DMS79 treated with DMSO at 0.1 percent for 48 hours (cell line): ENCODE results near the gene CASS4.

Experiments
- DNase-seq: peaks from one replicate; lab custom pipeline; 2025; lab: John Stamatoyannopoulos, UW

The CASS4 gene

GRCh38 chr20:56424931-56425330 lies 12.9 kb downstream of the CASS4 start:
- no peak for DNase-seq

DNA sequence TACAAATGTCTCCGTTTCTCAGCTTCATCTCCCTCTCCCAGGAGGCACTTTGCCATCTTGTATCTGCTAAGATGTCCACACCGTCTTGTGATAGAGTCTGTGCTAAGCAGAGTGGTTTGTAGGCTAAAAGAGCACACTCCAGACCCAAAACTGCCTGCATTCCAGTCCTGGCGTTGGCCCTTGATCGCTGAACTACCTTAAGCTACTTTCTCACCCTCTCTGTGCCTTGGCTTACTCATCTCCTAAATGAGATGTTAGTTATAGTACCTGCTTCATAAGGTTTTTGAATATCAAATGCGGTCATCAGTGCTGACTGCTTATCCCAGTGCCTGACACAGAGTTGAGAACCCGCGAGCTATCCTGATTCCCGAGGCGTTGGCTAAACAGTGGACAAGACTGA lies 14.0 kb downstream of the CASS4 start:
- no peak for DNase-seq

DNA sequence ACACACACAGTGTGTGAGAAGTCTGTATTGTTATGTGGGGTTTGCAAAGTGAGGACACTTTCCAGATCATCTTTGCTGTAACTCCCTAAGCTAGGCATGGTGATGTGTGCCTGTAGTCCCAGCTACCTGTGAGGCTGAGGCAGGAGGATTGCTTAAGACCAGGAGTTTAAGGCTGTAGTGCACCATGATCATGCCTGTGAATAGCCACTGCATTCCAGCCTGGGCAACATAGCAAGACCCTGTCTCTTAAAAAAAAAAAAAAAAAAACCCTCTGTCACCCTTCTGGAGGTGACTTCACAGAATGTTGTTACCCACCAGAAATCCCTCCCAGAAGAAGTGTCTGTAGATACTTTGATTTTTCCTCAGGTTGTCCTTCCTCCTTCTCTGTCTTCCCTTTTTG lies 14.9 kb downstream of the CASS4 start:
- DNase-seq: no peak

DNA sequence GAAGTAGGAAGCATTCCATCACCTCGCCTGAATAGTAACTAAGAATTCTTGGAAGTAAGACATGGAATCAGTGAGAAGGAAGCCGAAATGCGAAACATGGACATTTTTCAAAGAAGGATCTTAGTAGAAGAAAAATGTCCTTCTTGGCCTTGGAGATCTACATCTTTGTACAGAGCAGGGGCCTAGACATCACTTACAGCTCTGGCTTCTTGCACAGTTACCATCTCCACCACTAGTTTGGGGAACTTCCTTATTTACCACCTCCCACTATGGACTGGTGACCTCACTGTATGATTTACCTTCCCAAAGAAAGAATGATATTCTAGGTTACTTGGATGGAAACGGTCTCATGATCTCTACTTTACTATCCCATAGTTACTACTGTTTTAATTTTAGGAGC lies 15.7 kb downstream of the CASS4 start:
- DNase-seq: no peak

DNA sequence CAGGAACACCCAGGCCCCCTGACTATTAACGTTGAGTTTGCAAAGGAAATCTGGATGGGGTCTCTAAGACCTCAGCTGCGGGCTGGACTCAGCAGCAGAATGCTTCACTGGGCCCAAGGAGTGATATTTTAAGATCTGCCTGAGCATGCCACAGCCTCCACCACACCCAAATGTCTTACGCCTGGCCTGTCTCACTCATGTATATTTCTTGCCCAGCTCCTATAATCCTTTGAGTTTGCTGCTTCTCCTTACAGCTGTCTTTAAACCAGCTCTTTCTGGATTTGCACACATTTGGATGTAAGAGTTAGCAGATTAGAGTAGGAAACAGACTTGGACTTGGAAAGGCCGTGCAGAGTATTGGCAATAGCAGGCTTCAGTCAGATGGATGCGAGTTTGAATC lies 16.4 kb downstream of the CASS4 start:
- DNase-seq: no peak

DNA sequence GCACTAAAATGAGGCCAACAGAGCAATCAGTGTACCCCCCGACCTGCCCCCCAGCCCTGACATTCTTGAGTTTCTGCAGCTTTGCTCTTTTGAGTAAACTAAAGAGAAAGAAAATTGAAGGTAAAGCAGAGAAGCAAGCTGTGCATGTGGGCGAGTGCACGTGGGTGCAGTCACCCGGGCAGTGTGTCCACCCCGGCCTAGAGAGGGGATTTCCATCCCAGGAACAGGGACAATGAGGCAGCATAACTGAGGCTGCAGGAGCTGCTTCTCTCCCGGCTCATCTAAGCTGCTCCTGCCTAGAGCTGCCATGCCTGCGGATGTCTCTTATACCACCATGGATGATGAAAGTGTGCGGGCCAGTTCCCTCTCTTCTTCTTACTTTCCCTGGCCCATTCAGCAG lies 16.8 kb downstream of the CASS4 start:
- DNase-seq: no peak

DNA sequence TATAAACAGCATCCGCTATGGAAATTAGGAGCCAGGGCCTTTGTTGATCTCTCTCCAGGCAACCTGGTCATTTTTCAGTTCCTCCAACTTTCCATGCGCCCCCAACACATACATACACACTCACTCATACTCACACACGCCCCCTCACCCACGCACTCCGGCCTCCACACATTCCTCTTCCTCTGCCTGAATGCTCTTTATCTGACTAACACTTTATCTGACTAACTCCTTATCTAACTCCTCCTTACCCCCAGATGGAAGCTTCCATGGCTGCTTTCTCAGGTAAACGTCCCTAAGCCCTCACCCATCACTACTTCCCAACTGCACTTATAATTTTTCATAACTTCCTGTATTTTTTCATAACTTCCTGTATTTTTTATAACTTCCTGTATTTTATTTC lies 17.4 kb downstream of the CASS4 start:
- no peak for DNase-seq

GRCh38 chr20:56429941-56430340 lies 17.9 kb downstream of the CASS4 start:
- DNase-seq: no peak

DNA sequence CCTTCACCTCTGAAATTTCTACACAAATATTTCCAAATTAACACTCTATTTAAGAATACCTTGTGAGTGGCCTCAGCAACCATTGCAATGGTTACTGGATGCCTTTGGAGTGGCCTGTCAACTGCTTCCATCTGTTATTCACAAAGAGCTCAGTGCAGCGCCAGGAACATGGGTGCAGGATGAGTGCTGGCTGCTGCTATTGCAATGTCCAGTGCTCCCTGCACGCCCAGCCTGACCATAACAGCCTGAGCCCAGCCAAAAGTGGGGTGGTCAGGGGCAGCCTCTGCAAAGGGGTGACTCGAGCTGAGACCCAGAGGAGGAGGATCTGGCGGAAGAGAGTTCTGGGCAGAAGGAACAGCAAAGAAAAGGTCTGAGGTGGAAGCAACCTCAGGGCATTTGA lies 18.4 kb downstream of the CASS4 start:
- DNase-seq: no peak

DNA sequence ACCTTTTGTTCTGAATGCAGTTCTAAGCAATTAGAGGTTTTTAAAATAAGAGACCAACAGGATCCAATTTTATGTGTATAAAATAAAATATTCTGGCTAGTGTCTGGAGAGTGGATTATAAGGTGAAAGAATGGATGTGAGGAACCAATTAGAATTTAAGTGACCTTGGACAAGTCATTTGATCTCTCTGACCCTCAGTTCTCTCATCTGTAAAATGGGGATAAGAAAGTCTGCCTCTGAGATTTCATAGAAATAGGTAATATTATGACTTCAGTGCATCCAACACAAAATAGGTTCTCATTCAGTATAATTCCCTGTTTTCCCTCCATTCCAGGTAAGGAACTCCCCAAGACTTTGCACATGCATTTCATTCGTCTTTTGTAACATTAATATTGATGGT lies 18.9 kb downstream of the CASS4 start:
- DNase-seq: no peak

DNA sequence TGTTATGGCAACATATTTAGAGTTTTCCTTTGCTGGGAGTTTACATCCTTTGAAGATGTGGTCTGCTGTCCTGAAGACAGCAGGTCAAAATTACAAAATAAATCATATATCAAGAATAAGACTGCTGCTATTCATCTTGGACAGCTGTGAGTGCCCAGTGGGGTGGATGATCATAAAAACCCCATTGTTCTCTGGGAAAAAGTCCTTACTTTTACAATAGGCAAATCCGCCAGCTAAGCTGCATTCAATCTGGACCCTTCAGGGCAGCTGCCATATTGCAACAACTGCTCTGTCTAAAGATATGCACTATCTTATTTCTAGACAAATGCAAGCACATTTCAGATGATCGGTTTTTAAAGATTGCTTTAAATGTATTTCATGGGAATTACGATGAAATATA lies 19.4 kb downstream of the CASS4 start:
- no peak for DNase-seq

DNA sequence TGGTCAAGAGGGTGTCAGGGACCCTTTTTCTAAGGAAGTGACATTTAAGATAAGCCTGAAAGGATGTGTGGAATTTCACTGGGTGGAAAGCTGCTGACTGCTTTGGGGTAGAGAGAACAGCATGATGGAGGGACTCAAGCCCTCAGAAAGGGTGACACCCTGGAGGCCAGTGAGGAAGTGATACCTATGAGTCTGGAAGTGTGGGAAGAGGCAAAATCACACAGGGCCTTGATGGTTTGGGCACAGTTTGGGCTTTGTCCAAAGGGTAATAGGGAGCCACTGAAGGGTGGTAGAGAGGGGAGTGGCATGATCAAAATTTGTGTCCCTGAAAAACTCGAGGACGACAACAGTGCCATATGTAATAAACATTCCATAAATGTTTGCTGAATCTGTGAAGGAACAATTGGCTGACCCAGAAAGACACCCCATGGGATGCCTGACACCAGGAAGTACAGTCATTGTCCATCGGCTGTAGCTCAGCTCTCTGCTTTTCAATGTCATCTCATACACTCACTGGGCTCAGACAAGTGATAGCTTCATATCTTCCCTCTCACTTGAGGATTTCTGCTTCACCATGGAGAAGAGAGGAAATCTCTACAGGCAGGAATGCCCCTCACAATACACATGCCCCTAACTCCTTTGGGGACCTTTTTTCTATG lies 21.3 kb downstream of the CASS4 start:
- DNase-seq: no peak

DNA sequence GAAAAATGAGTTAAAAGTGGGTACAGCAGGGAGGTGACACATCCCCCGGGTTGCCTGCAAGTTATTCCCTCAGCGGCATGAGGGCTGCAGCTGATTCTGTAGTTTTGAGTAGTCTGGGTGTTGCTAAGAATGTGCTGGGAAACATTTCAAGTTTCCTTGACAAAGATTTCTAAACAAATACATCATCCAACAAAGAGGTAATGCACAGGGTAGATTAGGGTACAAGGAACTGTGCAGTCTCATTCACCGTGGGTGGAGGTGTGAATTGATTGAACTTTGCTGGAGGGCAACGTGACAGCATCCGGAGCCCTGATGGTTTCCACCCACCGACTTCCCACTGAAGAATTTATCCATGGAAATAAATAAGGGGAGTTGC lies 21.8 kb downstream of the CASS4 start:
- DNase-seq: no peak

DNA sequence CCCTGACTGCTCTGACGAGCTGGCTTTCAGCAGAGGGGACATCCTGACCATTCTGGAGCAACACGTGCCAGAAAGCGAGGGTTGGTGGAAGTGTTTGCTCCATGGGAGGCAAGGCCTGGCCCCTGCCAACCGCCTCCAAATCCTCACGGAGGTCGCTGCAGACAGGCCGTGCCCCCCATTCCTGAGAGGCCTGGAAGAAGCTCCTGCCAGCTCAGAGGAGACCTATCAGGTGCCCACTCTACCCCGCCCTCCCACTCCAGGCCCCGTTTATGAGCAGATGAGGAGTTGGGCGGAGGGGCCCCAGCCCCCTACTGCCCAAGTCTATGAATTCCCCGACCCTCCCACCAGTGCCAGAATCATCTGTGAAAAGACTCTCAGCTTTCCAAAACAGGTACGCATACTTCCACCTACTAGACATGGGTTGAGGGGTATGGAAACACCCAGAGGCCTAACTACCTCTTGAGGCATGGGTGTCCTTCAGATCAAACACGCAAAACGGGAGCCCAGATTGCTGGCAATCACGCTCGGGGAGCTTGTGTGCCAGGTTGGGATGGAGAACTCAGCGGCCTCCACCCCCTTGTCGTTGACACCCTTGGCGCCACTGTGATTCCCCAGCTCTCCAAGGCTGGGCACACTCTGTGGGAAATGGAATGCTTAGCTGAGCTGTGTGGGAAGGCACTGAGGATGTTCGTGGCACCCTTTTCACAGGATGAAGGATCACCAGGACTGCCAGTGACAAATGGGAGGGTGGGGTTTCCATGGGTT lies 25.3 kb downstream of the CASS4 start:
- no peak for DNase-seq

DNA sequence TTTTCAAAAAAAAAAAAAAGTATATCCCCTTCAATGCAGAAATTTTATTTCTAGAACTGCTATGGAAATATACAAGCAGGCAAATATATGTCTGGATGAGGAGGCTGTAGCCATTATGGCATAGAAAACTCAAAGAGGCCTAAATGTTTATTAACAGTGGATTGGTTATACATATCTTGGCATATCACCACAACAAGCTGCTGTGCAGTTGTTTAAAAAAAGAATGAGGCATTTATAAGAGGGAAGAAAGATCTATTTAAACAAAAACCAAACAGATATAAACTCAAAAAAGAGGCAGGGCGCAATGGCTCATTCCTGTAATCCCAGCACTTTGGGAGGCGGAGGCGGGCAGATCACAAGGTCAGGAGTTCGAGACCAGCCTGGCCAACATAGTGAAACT lies 26.2 kb downstream of the CASS4 start:
- DNase-seq: no peak

DNA sequence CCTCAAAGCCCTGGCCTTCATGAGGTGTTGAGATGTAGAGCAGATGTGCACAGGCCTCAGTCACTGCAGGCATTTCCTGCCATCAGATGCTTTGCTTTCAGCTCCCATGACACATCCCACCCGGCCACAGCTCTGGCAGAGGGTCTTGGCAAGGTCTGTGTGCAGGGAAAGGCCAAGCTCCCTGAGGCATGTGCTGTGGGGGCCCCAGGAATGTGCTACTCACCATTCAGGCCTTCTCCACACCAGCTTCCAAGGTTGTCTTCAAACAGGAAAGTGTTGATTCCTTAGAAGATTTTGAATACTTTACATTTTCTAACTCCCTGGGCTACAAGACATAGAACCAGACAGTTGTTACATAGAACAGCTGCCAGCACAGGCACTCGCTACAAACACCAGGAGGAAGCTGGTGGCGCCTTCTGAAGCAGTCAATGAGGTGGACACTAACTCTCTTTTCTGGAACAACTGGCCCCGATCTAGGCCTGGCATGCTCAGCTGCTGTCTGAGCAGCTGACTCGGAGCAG lies 27.8 kb downstream of the CASS4 start:
- DNase-seq: no peak

- DNase-seq: peak; percentile 13
Measured at GRCh38 chr20:56440346-56441007, 28.4 kb downstream of the CASS4 start.

DNA sequence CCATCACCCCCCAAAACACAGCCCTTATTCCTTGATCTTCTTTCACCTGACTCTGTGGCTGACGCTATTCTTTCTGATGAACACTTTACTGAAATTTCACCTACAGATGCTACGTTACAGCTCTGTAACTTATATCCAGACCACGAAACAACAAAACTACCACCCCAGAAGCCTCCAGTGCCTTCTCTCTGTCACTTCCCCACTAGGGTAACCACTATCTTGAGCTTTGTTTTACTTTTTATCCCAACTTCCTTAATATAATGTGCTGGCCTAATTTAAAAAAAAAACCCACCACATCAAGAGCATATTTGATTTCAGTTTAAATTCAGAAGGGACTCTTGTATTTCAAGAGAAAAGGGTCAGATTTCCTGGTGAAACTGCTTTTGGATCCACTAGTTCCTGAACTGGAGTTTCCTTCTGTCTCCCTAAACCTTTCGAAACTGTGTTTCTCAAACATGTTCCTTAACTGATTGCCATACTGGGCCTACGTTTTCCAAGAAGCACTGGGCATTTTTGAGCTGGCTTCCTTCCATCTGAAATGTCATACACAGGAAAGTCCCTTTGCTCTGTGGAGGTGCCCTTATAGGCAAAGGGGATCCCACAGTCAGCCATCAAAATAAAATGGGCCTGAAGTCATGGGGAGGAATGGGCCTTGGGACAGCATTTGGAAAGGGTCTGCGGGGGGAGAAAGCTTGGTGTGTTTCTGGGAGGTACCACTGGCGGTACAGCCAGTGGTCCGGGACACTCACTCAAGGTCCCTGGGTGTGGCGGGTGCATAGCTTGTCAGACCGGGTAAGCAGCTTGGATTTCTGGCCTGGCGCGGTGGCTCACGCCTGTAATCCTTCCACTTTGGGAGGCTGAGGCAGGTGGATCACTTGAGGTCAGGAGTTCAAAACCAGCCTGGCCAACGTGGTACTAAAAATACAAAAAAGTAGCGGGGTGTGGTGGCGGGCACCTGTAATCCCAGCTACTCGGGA lies 30.6 kb downstream of the CASS4 start:
- no peak for DNase-seq

DNA sequence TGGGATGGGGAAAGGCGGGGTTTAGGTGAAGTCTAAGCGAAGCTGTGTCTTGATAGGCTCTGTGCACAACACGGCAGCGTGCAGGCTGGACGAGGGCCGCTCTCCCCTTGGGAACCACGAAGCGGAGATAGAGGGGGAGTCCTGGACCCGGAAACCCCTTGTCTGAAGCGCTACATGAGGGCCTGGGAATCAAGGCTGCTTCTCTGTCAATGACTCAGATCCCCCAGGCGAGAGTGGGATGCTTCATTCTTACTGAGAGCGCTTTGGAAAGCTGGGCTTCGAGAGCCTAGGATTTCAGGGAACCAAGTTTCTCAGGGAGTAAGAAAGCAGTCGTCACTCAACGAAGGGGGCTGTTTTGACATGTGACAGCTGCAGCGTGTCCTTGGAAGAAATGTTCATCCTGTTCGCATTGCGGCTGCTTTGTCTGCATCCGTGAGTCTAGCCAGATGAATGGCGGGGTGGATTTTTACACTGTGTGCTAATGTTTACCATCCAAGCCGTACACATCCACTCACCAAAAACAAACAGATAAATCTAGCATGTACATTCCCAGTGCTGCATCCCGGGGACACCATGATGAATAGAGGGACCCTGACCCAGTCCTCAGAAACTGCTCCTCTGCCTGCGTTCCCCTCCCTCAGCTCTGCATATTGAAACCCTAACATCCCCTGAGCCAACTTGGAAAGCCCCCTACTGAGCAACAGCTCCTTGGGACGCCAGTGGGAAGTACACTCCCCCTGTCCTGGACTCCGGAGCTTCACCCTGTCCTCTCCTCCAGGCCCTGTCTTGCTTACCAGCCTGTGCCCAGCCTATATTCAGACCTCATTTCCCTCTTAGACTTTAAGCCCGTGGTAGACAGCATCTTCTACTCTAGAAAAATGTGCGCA lies 31.8 kb downstream of the CASS4 start:
- DNase-seq: no peak

- no peak for DNase-seq
Measured at GRCh38 chr20:56445130-56445529, 33.1 kb downstream of the CASS4 start.

- DNase-seq: no peak
Measured at GRCh38 chr20:56445540-56445939, 33.5 kb downstream of the CASS4 start.
